Measurements from ENCODE around the gene FAM210B. TPM values are rescaled to one million over a fixed set of nuclear protein-coding genes. Genes with fewer than 3 reads are reported as not detected.

FAM210B gene
- polyA plus RNA-seq, 3 donors, result 35.2 to 45.0 (median 39.5) TPM

DNA sequence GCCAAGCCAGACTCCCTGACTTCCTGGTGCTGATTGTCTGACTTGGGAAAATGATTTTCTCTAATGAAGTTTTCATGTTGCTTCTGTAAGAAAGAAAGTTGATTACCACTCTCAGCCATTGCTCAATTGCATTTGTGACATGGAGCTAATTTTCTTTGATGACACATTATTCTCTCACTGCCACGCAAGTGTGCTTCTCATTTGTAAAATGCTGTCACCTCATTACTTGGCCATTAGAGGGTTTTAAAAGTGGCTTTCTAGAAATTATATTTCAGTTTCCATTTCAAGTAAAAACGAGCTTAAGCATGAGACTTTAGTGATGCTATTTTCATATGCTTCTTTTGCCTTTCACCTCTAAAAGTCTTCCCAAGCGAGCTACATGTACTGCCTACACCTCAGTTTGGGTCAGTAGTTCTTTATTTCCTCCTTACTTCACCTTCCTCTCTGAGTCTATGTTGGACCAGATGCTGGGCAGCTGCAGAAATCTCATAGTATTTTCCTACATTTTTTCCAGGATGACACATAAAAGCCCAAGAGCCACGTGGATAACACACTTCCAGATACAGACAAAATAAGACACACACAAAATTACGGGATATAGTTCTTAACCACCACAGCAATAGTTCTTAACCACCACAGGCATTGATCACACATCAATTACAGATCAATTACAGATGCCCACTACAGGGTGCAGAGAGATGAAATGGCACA, 6.3 kb upstream of the FAM210B start:
- DNase-seq (ENCODE audit: extremely low read depth in 1 of 11, low read depth in 9 of 11, low spot score in 4 of 11), result no peak

DNA sequence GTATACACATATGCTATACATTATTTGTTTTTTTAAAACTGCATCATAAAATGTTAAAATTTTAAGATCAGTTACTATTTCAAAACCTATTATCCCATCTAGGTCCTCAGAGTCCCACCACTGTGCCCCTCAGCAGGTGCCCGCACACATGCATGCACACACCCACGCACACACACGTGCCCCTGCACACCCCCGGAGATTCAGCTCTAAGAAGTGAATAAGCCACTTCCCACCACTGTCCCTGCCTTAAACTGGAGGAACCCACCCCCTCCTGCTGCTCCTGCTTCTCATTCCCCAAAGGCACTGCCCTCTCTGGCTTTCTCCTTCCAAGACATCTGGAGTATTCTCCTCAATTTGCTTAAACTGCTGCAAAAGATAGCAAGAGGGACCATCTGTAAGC, 5.4 kb upstream of the FAM210B start:
- DNase-seq (ENCODE audit: extremely low read depth in 1 of 11, low read depth in 9 of 11, low spot score in 4 of 11), result no peak

- DNase-seq (ENCODE audit: extremely low read depth in 1 of 11, low read depth in 9 of 11, low spot score in 4 of 11), result no peak
Observed at GRCh38 chr20:56358070-56358469, 704 bp upstream of the FAM210B start.

- peak in 3 of 11 donors; percentile 24 to 50 (median 46) for DNase-seq (ENCODE audit: extremely low read depth in 1 of 11, low read depth in 9 of 11, low spot score in 4 of 11)
Observed at GRCh38 chr20:56359212-56360132, 698 bp downstream of the FAM210B start.

GRCh38 chr20:56360133-56360907, 1.5 kb downstream of the FAM210B start:
- no peak for DNase-seq (ENCODE audit: extremely low read depth in 1 of 11, low read depth in 9 of 11, low spot score in 4 of 11)

DNA sequence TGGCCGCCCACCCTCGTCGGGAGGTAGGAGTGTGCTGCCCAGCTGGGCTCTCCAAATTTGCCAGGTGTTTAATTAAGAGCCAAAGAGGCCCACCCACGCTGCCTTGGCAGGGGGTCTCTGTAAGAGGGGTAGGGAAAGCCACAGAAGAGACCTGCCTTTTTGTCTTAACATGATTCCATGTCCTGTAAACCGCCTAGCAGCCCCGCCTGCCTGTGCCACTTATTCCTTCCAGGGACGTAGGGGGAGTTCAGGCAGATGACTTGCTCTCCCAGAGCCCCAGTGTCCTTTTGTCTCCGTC, 2.1 kb downstream of the FAM210B start:
- no peak for DNase-seq (ENCODE audit: extremely low read depth in 1 of 11, low read depth in 9 of 11, low spot score in 4 of 11)

DNA sequence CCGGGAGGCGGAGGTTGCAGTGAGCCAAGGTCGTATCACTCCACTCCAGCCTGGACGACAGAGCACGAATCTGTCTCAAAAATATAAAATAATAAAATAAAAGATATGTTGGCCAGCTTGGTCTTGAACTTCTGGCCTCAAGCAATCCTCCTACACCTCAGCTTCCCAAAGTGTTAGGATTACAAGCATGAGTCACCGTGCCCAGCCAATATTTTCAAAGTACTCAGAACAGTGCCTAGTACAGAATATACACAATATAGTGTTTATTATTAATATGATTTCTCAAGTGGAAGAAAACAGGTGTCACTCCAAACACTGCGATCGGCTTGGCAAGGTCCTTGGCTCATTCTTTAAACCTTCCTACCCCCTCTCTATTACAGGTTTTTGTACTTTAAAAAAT, 3.1 kb downstream of the FAM210B start:
- no peak for DNase-seq (ENCODE audit: extremely low read depth in 1 of 11, low read depth in 9 of 11, low spot score in 4 of 11)

DNA sequence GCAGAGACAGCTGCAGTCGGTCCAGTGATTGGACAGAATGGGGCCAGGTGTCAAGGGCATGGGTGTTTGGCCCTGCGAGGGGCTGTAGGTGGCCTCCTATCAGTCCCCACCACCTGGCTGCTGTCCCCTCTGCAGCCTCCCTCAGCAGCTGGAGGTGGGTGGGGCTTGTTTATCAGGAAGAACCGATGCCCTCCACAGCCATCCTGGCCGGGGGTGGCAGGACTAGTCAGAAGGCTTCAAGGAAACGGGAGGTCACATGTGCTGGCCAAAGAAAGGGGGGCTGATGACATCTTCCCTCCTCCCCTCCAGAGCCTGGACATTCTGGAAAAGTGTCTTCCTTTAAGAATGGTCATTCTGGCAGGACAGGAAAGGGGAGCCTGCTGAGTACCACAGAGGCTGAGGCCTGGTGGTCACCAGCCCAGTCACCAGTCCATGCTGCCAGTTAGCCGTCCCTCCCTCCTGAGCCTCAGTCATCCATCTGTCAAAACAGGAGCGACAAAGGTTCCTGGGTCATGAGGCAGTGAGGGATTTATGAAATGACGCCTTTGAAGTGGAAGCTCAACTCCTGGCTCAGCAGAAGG, 4.1 kb downstream of the FAM210B start:
- no peak for DNase-seq (ENCODE audit: extremely low read depth in 1 of 11, low read depth in 9 of 11, low spot score in 4 of 11)

- DNase-seq (ENCODE audit: extremely low read depth in 1 of 11, low read depth in 9 of 11, low spot score in 4 of 11), result no peak
Observed at GRCh38 chr20:56363491-56363890, 4.7 kb downstream of the FAM210B start.

DNA sequence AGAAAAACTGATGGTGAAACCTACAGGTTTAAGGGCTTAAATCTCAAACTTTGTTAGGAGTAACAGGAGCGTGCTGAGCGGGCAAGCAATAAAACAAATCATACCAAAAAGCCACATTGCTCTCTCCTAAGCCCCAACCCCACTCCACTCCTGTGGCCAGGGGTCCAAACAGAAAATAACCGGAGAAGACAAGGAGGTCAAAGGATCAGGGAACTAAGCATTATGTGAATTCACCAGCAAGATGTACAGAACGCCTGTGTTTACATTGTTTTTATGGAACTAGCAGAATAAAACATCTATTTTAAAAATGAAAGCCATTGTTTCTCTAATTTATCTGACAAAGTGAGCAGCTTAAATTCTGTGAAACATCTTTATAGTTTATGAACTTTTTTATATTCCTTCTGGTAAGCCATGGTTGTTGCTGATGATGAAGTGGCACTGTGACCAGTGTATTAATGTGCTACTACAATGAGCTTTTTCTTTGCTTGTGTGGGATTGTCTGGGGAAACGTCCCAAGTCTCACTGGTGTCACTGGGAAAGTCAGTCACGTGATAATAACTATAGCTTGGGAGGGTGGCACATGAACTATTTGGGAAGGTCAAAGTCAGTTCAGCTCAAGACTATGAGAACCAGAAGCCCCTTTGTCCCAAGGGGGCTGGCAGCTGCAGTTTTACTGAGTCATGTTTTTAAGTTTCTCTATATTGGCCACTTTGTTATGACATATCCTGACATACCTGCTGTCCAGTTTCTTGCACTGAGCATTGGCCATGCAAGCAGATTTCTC, 9.8 kb downstream of the FAM210B start:
- no peak for DNase-seq (ENCODE audit: extremely low read depth in 1 of 11, low read depth in 9 of 11, low spot score in 4 of 11)

DNA sequence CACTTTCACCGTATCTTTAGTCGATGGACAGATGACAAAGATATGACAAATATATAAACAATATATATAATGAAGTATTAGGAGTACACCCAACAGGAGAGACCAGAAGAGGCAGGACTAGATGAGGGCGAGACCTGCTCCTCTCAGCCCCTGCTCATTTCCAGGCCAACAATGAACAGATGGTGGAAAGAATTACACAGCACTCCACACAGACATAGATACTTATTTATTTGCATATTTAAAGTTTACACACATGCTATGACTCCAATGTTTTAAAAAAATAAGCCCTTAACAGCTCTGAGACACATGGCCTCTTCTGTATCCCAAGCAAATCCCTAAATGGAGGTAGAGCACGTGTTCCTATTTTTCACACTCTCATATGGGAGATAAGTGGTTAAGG, 10.4 kb downstream of the FAM210B start:
- DNase-seq (ENCODE audit: extremely low read depth in 1 of 11, low read depth in 9 of 11, low spot score in 4 of 11), result no peak

DNA sequence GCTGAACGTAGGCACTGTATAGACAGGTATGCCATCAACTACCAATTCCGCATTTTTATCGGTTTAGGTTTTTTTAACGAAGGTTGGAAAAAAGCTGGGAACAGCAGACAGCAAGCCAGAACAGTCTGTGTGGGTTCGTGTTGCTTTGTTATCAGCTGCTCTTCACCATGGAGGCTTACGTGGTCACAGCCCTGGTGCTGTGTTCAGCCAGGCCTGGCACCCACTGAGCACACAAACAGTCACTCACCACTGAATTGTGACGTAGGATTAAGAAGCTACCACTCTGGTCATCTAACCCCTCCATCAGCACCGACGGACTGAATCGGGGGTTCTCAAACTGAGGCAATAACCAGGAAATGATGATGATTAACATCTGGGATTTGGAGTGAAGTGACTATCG, 13.2 kb downstream of the FAM210B start:
- no peak for DNase-seq (ENCODE audit: extremely low read depth in 1 of 11, low read depth in 9 of 11, low spot score in 4 of 11)

DNA sequence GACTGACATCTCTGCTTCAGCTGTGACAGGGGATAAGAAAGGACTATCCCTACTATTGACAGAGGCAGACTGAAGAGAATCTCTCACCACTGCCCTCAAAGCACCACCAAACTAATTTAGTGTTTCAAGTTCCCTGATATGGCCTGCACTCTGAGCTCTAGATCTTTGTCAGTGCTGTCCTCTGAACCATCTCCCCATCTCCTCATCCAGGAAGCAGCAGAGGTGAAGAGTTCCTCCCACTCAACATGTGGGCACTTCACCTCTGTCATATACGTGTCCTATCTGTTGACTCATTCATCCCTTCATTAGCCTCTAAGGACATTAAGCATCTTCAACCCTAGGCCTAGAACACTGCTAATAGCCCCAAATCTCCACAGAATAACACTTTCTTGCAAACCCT, 14.1 kb downstream of the FAM210B start:
- no peak for DNase-seq (ENCODE audit: extremely low read depth in 1 of 11, low read depth in 9 of 11, low spot score in 4 of 11)

DNA sequence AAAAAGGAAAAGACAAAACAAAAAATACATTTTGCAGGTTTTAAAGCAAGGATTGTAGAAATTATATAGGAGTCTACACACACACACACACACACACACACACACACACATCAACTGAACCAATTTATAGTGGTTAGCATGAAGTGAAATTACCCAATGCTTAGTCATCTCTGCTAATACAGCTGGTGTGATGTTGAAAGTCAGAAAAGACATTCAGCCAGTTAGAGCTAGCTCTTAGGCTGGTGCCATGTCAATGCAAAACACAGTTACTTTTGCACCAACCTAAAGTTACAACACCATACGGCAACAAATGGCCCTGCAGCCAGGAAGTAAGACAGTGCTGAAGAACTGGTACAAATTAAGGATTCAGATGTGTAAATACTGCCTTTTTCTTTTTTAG, 15.2 kb downstream of the FAM210B start:
- DNase-seq (ENCODE audit: extremely low read depth in 1 of 11, low read depth in 9 of 11, low spot score in 4 of 11), result no peak

DNA sequence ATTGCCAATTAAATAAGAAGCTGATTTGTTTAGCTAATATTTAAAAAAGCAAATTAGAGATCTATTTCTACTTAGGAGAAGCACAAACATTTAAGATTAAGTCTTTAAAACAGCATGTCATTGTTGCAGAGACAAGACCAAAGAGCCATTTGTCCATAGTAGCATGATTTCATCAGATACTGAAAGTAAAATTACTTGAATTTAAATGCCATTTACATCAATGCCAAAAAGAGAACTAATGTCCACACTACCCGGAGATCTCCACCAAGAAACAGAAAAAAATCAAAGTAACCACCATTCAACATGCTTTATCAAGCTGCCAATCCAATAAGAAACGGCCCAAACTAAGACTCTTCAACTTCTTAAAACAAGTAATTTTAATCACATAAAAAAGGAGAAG, 17.6 kb downstream of the FAM210B start:
- no peak for DNase-seq (ENCODE audit: extremely low read depth in 1 of 11, low read depth in 9 of 11, low spot score in 4 of 11)

GRCh38 chr20:56378386-56378785, 19.6 kb downstream of the FAM210B start:
- no peak for DNase-seq (ENCODE audit: extremely low read depth in 1 of 11, low read depth in 9 of 11, low spot score in 4 of 11)

GRCh38 chr20:56380375-56380774, 21.6 kb downstream of the FAM210B start:
- DNase-seq (ENCODE audit: extremely low read depth in 1 of 11, low read depth in 9 of 11, low spot score in 4 of 11), result no peak

GRCh38 chr20:56381501-56381900, 22.7 kb downstream of the FAM210B start:
- no peak for DNase-seq (ENCODE audit: extremely low read depth in 1 of 11, low read depth in 9 of 11, low spot score in 4 of 11)

DNA sequence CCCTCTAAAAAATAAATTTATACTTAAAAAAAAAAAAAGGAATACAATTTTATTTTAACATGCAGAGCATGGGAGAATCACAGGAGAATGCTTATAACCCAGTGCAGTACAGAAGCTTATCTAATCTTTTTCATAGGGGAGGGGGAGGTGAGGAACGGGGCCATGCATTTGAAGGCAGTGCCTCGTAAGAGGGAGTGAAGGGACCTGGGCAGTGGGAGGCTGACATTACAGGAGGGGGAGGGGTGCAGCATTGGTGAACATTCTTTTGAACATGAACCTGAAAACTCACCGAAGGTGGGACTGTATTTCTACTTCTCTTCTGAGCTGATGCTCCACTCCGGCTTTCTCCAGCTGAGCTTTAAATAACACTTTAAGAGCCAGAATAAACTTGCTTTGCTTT, 23.9 kb downstream of the FAM210B start:
- no peak for DNase-seq (ENCODE audit: extremely low read depth in 1 of 11, low read depth in 9 of 11, low spot score in 4 of 11)

Measured in renal cortex interstitium (tissue), 11 donors.